Thyroid gland (tissue), 4 donors: ENCODE data around the gene SLC48A1.

Experiments
- CTCF ChIP-seq, 6 experiments: fragments of 200-600 bp in 3 of 6; fragments of 450-650 bp in 3 of 6; sonication (generic) in 3 of 6; IDR thresholded peaks; one replicate each; pipeline ENCODE4 v1.5.1; 2016 to 2019; ENCODE audit warnings: antibody characterized with exemption in 6 of 6, mild to moderate bottlenecking in 2 of 6, inconsistent platforms in 1 of 6, moderate library complexity in 1 of 6
- POLR2A ChIP-seq, 2 donors: fragments of 450-650 bp; IDR thresholded peaks; one replicate each; pipeline ENCODE4 v1.6.1; 2017; ENCODE audit warnings: antibody characterized with exemption in 2 of 2, mild to moderate bottlenecking in 2 of 2, moderate library complexity in 1 of 2

GRCh38 chr12:47758834-47759690 lies 14.0 kb upstream of the SLC48A1 start, which contains the start of gene RAPGEF3:
- peak; percentile 19 to 66 for TF ChIP-seq POLR2A (IDR thresholded peaks at IDR 0.05)
- peak in 5 of 6 experiments; percentile 8 to 57 (median 43) for TF ChIP-seq CTCF (IDR thresholded peaks at IDR 0.05)
